GM12875 (cell line): ENCODE measurements around the gene ZNF91.
"Not testable (repeated sequence)": the region's sequence is repeated elsewhere in the genome, so short reads cannot be mapped to it uniquely, and the experiment has no call there.

Experiments used
- H3K4me3 ChIP-seq: one replicate; pipeline ENCODE4 v1.5.1; 2011; ENCODE audit warnings: low read depth, low read length, control low read depth
- CTCF ChIP-seq: IDR thresholded peaks from 2 replicates; pipeline ENCODE4 v1.5.1; 2011; ENCODE audit warnings: low read depth, mild to moderate bottlenecking, control low read depth, inconsistent platforms, low read length, moderate library complexity, borderline replicate concordance; ENCODE audit not compliant: insufficient read depth

Gene ZNF91

GRCh38 chr19:23420824-23421223 is 25.6 kb upstream of the ZNF91 start:
- no peak for TF ChIP-seq CTCF
- no peak overlapping the region for H3K4me3 ChIP-seq

- H3K4me3 ChIP-seq: not testable (repeated sequence)
Measured at GRCh38 chr19:23419261-23419660, 24.0 kb upstream of the ZNF91 start.

GRCh38 chr19:23415561-23416191 is 20.4 kb upstream of the ZNF91 start:
- TF ChIP-seq CTCF: no peak
- no peak overlapping the region for H3K4me3 ChIP-seq

GRCh38 chr19:23415034-23415433 is 19.8 kb upstream of the ZNF91 start:
- TF ChIP-seq CTCF: no peak
- no peak overlapping the region for H3K4me3 ChIP-seq

- no peak for TF ChIP-seq CTCF
- no peak overlapping the region for H3K4me3 ChIP-seq
Measured at GRCh38 chr19:23410155-23410554, 14.9 kb upstream of the ZNF91 start.

- no peak for TF ChIP-seq CTCF
Measured at GRCh38 chr19:23409392-23410048, 14.2 kb upstream of the ZNF91 start.

GRCh38 chr19:23407616-23408133 is 12.4 kb upstream of the ZNF91 start:
- TF ChIP-seq CTCF: no peak
- no peak overlapping the region for H3K4me3 ChIP-seq

More at GRCh38 chr19:23409392-23410048, 14.2 kb upstream of the ZNF91 start:
- H3K4me3 ChIP-seq: no peak overlapping the region
